GM12878 (cell line): ENCODE data around the gene PITRM1.

Experiments used
- ATF3 ChIP-seq: IDR thresholded peaks from 2 replicates; pipeline ENCODE4 v1.6.1; 2011; ENCODE audit warnings: low read depth, mild to moderate bottlenecking, low read length, moderate library complexity, borderline replicate concordance; ENCODE audit errors: extremely low read depth
- CBX5 ChIP-seq: sonication (generic); IDR thresholded peaks from 2 replicates; pipeline ENCODE4 v1.6.1; 2016; ENCODE audit warnings: low read depth, moderate library complexity, mild to moderate bottlenecking, inconsistent platforms
- CHD2 ChIP-seq: IDR thresholded peaks from 2 replicates; pipeline ENCODE4 v1.6.1; 2011; ENCODE audit warnings: low read depth, low read length, improper control_type of control experiment, borderline replicate concordance
- CTCF ChIP-seq, 3 experiments: IDR thresholded peaks in 2 of 3; conservative IDR thresholded peaks in 1 of 3; 2 replicates each; pipeline ENCODE4 v1.5.1; 2011; ENCODE audit warnings: low read depth in 3 of 3, low read length in 3 of 3, mild to moderate bottlenecking in 3 of 3, control low read depth in 2 of 3, moderate library complexity in 2 of 3, inconsistent platforms in 1 of 3, mixed read lengths in 1 of 3; ENCODE audit not compliant: control insufficient read depth in 2 of 3, insufficient read depth in 1 of 3; ENCODE audit errors: extremely low read depth in 1 of 3
- EGR1 ChIP-seq, 2 experiments: IDR thresholded peaks; 1 replicate in 1 of 2; 2 replicates in 1 of 2; pipeline ENCODE4 v1.6.1; 2011 to 2012; ENCODE audit warnings: low read depth in 2 of 2, low read length in 2 of 2, borderline replicate concordance in 1 of 2, mild to moderate bottlenecking in 1 of 2, moderate library complexity in 1 of 2
- MTA3 ChIP-seq: IDR thresholded peaks from 2 replicates; pipeline ENCODE4 v1.6.1; 2012; ENCODE audit warnings: low read length, inconsistent platforms, borderline replicate concordance
- SMC3 ChIP-seq: IDR thresholded peaks from 2 replicates; pipeline ENCODE4 v1.6.1; 2011; ENCODE audit warnings: low read length, improper control_type of control experiment, borderline replicate concordance
- USF2 ChIP-seq: IDR thresholded peaks from 2 replicates; pipeline ENCODE4 v1.6.1; 2011; ENCODE audit warnings: low read depth, low read length, improper control_type of control experiment, borderline replicate concordance
- ZBED1 ChIP-seq: IDR thresholded peaks from 2 replicates; pipeline ENCODE4 v1.6.1; 2016; ENCODE audit warnings: borderline replicate concordance

- TF ChIP-seq ZBED1 (no peak), USF2 (no peak), CTCF (IDR thresholded peaks at IDR 0.05 in 2 of 3, conservative IDR thresholded peaks at IDR 0.05 in 1 of 3; ENCODE audit: control insufficient read depth in 2 of 3, extremely low read depth in 1 of 3, insufficient read depth in 1 of 3, low read depth in 3 of 3, low read length in 3 of 3) (no peak), CHD2 (no peak), MTA3 (no peak), EGR1 (IDR thresholded peaks at IDR 0.05; ENCODE audit: borderline replicate concordance in 1 of 2, low read depth in 2 of 2, low read length in 2 of 2) (no peak), CBX5 (no peak), SMC3 (no peak), ATF3 (no peak)
Measured at GRCh38 chr10:3185386-3185785, 12.8 kb upstream of the PITRM1 start.
